T-helper 2 cell treated with Interferon-gamma antibody and Interleukin-4, amounts not matched to agents 5 μg/mL and 100 μg/mL, for 36 hours (primary cell): ENCODE data around the gene POU2F1.
"Not testable (repeated sequence)": the region's sequence is repeated elsewhere in the genome, so short reads cannot be mapped to it uniquely, and the experiment has no call there.

ENCODE experiments used
- DNase-seq: peaks from one replicate; pipeline ENCODE4 v3.0.0; 2021; ENCODE audit warnings: low spot score
- H3K27ac Mint-ChIP-seq: one replicate; pipeline ENCODE4 v1.8.0; 2021; ENCODE audit warnings: mild to moderate bottlenecking, mixed read lengths
- H3K27me3 Mint-ChIP-seq: one replicate; pipeline ENCODE4 v1.8.0; 2021; ENCODE audit warnings: low read depth, mixed read lengths
- H3K36me3 Mint-ChIP-seq: one replicate; pipeline ENCODE4 v1.8.0; 2021; ENCODE audit warnings: low read depth, mixed read lengths
- H3K4me1 Mint-ChIP-seq: one replicate; pipeline ENCODE4 v1.8.0; 2021; ENCODE audit warnings: low read depth, mixed read lengths
- H3K4me3 Mint-ChIP-seq: one replicate; pipeline ENCODE4 v1.8.0; 2022; ENCODE audit warnings: mild to moderate bottlenecking, moderate library complexity, mixed read lengths
- H3K9me3 Mint-ChIP-seq: one replicate; pipeline ENCODE4 v1.8.0; 2021; ENCODE audit warnings: mixed read lengths

Gene POU2F1

GRCh38 chr1:167230437-167230836 is 9.8 kb downstream of the POU2F1 start:
- H3K27me3 Mint-ChIP-seq, result peaks cover 2% of the 10 kb centered on the region
- no peak overlapping the region for H3K4me3 Mint-ChIP-seq
- H3K27ac Mint-ChIP-seq, result no peak overlapping the region
- no peaks in the 10 kb centered on the region for H3K36me3 Mint-ChIP-seq
- no peak for DNase-seq
- peaks cover 17% of the 10 kb centered on the region for H3K4me1 Mint-ChIP-seq
- H3K9me3 Mint-ChIP-seq, result no peaks in the 10 kb centered on the region

- Mint-ChIP-seq H3K9me3 (no peaks in the 10 kb centered on the region), H3K4me3 (no peak overlapping the region), H3K27ac (no peak overlapping the region), H3K36me3 (no peaks in the 10 kb centered on the region), H3K27me3 (no peaks in the 10 kb centered on the region), H3K4me1 (peaks cover 15% of the 10 kb centered on the region)
- DNase-seq, result no peak
Observed at GRCh38 chr1:167231873-167232450, 11.3 kb downstream of the POU2F1 start.

GRCh38 chr1:167232801-167233200 is 12.1 kb downstream of the POU2F1 start:
- Mint-ChIP-seq H3K36me3 (no peaks in the 10 kb centered on the region), H3K27ac (no peak overlapping the region), H3K27me3 (no peaks in the 10 kb centered on the region), H3K9me3 (no peaks in the 10 kb centered on the region), H3K4me1 (peaks cover 15% of the 10 kb centered on the region), H3K4me3 (no peak overlapping the region)
- DNase-seq, result no peak

DNA sequence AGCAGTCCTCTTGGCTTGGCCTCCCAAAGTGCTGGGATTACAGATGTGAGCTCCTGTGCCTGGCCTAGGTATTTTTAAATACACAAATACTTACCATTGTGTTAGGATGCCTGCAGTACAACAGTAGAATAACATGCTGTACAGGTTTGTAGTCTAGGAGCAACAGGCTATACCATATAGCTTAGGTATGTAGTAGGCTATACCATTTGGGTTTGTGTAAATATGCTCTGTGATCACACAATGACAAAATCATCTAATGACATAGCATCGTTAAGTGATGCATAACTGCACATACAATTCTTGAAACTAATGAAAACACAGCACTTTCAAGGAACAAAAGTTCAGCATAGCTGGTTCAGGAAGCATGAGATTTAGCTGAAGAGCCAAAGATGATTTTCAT is 12.7 kb downstream of the POU2F1 start:
- peaks cover 12% of the 10 kb centered on the region for H3K4me1 Mint-ChIP-seq
- DNase-seq, result no peak
- no peaks in the 10 kb centered on the region for H3K9me3 Mint-ChIP-seq
- H3K4me3 Mint-ChIP-seq, result no peak overlapping the region
- no peaks in the 10 kb centered on the region for H3K36me3 Mint-ChIP-seq
- H3K27me3 Mint-ChIP-seq, result no peaks in the 10 kb centered on the region
- H3K27ac Mint-ChIP-seq, result no peak overlapping the region

- Mint-ChIP-seq H3K9me3 (no peaks in the 10 kb centered on the region), H3K27ac (no peak overlapping the region), H3K4me3 (no peak overlapping the region), H3K27me3 (no peaks in the 10 kb centered on the region), H3K36me3 (no peaks in the 10 kb centered on the region), H3K4me1 (peaks cover 10% of the 10 kb centered on the region)
- no peak for DNase-seq
Observed at GRCh38 chr1:167237000-167237399, 16.3 kb downstream of the POU2F1 start.

GRCh38 chr1:167238713-167239112 is 18.0 kb downstream of the POU2F1 start:
- peaks cover 1% of the 10 kb centered on the region for H3K9me3 Mint-ChIP-seq
- no peak for DNase-seq
- H3K4me1 Mint-ChIP-seq, result peaks cover 10% of the 10 kb centered on the region
- no peaks in the 10 kb centered on the region for H3K36me3 Mint-ChIP-seq
- H3K27ac Mint-ChIP-seq, result no peak overlapping the region
- no peaks in the 10 kb centered on the region for H3K27me3 Mint-ChIP-seq
- no peak overlapping the region for H3K4me3 Mint-ChIP-seq

GRCh38 chr1:167239257-167239656 is 18.6 kb downstream of the POU2F1 start:
- Mint-ChIP-seq H3K4me3 (no peak overlapping the region), H3K36me3 (peaks cover 3% of the 10 kb centered on the region), H3K4me1 (peaks cover 7% of the 10 kb centered on the region), H3K27me3 (no peaks in the 10 kb centered on the region), H3K27ac (no peak overlapping the region), H3K9me3 (peaks cover 6% of the 10 kb centered on the region)
- DNase-seq, result no peak

- Mint-ChIP-seq H3K4me3 (no peak overlapping the region), H3K9me3 (peaks cover 6% of the 10 kb centered on the region), H3K27me3 (no peaks in the 10 kb centered on the region), H3K36me3 (peaks cover 8% of the 10 kb centered on the region), H3K4me1 (peaks cover 7% of the 10 kb centered on the region), H3K27ac (no peak overlapping the region)
- DNase-seq, result no peak
Observed at GRCh38 chr1:167244244-167244643, 23.6 kb downstream of the POU2F1 start.

DNA sequence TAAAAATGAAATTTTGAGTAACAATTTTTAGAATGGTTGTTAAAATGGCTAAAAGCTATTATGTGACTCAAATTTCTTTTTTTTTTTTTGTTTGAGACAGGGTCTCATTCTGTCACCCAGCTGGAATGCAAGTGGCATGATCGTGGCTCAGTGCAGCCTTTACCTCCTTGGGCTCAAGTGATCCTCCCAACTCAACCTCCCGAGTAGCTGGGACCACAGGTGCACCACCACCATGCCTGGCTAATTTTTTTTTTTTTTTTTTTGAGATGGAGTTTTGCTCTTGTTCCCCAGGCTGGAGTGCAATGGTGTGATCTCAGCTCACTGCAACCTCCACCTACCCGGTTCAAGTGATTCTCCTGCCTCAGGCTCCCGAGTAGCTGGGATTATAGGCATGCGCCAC is 24.5 kb downstream of the POU2F1 start:
- not testable (repeated sequence) for H3K27me3 Mint-ChIP-seq, H3K4me3 Mint-ChIP-seq, H3K9me3 Mint-ChIP-seq, H3K27ac Mint-ChIP-seq, DNase-seq, H3K36me3 Mint-ChIP-seq
- peaks cover 14% of the 10 kb centered on the region for H3K4me1 Mint-ChIP-seq

DNA sequence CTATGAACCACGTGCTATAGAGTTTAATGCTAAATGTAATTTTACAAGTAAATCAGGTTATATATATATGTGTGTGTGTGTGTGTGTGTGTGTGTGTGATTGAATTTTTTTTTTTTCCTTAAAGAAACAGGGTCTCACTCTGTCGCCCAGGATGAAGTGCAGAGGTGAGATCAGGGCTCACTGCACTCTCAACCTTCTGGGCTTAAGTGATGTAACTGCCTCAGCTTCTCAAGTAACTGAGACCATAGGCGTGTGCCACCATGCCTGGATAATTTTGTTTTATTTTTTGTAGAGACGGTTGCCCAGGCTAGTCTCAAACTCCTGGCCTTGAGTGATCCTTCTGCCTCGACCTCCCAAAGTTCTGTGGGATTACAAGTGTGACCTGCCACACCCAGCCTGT is 26.3 kb downstream of the POU2F1 start:
- H3K36me3 Mint-ChIP-seq, result peaks cover 8% of the 10 kb centered on the region
- H3K27me3 Mint-ChIP-seq, result no peaks in the 10 kb centered on the region
- H3K4me1 Mint-ChIP-seq, result peaks cover 16% of the 10 kb centered on the region
- no peak for DNase-seq
- no peak overlapping the region for H3K27ac Mint-ChIP-seq
- peaks cover 6% of the 10 kb centered on the region for H3K9me3 Mint-ChIP-seq
- no peak overlapping the region for H3K4me3 Mint-ChIP-seq

DNA sequence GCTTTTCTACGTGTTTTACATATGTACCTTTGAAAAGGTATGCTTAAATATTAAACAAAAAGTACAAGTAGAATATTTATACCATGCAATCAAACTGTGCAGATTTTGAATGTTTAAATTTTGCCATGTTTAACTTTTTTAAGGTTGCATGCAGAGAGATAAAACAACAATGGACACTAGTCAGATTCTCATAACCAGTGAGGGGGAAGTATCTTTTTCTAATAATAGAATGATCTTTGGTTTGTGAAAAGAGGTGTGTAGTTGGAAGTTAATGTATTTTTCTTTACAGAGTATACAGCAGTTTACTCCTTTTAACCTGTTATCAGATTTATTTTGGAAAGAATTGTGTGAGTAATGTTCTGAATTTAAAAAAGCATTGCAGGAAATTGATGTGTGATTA is 27.1 kb downstream of the POU2F1 start:
- peaks cover 16% of the 10 kb centered on the region for H3K4me1 Mint-ChIP-seq
- H3K9me3 Mint-ChIP-seq, result peaks cover 6% of the 10 kb centered on the region

DNA sequence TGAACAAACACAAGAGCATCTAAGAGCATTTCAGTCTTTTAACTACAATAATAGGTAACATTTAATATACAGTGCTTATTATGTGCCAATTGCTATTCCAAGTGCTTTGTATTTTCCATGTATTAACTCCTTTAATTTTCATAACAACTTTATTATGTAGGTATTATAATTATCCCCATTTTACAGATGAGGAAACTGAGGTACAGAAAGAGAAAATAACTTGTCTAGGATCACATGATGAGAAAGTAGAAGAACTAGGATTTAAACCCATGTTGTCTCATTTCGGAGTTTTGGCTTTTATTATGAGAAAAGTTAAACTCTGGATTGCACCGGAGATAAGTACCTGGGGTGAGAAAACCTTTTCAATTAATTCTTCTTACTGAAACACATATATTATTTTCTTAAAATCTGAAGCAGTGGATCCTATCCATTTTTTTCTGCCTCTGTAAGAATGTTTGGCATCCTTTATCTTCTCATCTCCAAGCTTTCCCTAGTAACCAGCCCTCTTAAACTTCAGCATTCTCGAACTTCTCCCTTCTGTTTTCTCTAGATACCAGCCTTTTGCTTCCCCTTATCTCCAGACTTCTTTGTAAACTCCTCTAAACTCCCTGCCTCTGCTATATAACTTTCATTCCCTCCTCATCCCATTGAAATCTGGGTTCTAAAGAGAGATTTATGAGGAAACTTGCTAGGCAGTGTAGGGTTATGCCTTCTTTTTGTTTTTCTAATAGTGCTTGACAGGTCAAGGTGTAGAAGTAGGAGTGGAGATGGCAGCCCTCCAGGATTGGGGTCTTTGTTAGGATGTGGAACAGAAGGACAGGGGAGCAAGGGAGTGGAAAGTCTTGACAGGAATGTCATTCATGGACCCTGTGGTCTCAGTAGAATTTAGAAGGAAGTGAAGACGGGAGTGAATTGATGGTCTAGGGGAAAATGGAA is 28.3 kb downstream of the POU2F1 start:
- no peaks in the 10 kb centered on the region for H3K27me3 Mint-ChIP-seq
- DNase-seq, result no peak
- peaks cover 10% of the 10 kb centered on the region for H3K36me3 Mint-ChIP-seq
- no peak overlapping the region for H3K27ac Mint-ChIP-seq
- peaks cover 16% of the 10 kb centered on the region for H3K4me1 Mint-ChIP-seq
- no peak overlapping the region for H3K4me3 Mint-ChIP-seq
- peaks cover 2% of the 10 kb centered on the region for H3K9me3 Mint-ChIP-seq

More for the DNA sequence above, 27.1 kb downstream of the POU2F1 start:
- no peak overlapping the region for H3K27ac Mint-ChIP-seq
- no peak for DNase-seq
- peaks cover 9% of the 10 kb centered on the region for H3K36me3 Mint-ChIP-seq
- no peak overlapping the region for H3K4me3 Mint-ChIP-seq
- H3K27me3 Mint-ChIP-seq, result no peaks in the 10 kb centered on the region

- H3K36me3 Mint-ChIP-seq, result peaks cover 6% of the 10 kb centered on the region
- H3K27ac Mint-ChIP-seq, result no peak overlapping the region
- H3K4me3 Mint-ChIP-seq, result no peak overlapping the region
- no peak for DNase-seq
- H3K4me1 Mint-ChIP-seq, result peaks cover 19% of the 10 kb centered on the region
- H3K9me3 Mint-ChIP-seq, result no peaks in the 10 kb centered on the region
- no peaks in the 10 kb centered on the region for H3K27me3 Mint-ChIP-seq
Observed at GRCh38 chr1:167249702-167250101, 29.0 kb downstream of the POU2F1 start.

GRCh38 chr1:167250482-167250881 is 29.8 kb downstream of the POU2F1 start:
- Mint-ChIP-seq H3K4me1 (peaks cover 22% of the 10 kb centered on the region), H3K27me3 (no peaks in the 10 kb centered on the region)

More at GRCh38 chr1:167250482-167250881, 29.8 kb downstream of the POU2F1 start:
- Mint-ChIP-seq H3K4me3 (no peak overlapping the region), H3K9me3 (no peaks in the 10 kb centered on the region), H3K27ac (no peak overlapping the region), H3K36me3 (peaks cover 4% of the 10 kb centered on the region)
- DNase-seq, result no peak
